Left colon (tissue), 2 donors: ENCODE results near the gene PRDM8. TPM values are rescaled to one million over a fixed set of nuclear protein-coding genes. Genes with fewer than 3 reads are reported as not detected.

Experiments
- ATAC-seq: fragments of 200-7000 bp; cut with Tn5 transposase; one replicate; pipeline ENCODE4 v1.9.1; 2020; ENCODE audit warnings: mild to moderate bottlenecking, moderate library complexity
- DNase-seq, 2 donors: peaks; one replicate each; pipeline ENCODE4 v3.0.0-alpha.2; 2020
- intact Hi-C, 2 donors: fragments of 100-400 bp; cut with DNase I in 1 of 2; cut with micrococcal nuclease in 1 of 2; formaldehyde crosslinking; loops; one replicate each; pipeline versions ENCODE4 v1.11.2 to v1.14.0; 2022; cut with DNase I, micrococcal nuclease
- total RNA-seq, 2 donors: library from RNA; stranded (reverse); fragmentation: NEBNext Ultra II Directional; extraction: Animal tissue kit (Norgen Biotek cat#: 25700); gene quantifications; one replicate each; pipeline ENCODE4 v1.2.1, GENCODE V29; 2021
- donor health status: DM: no; HTN: no; CAD: no.
- donor health status: DM: yes; HTN: yes; CAD: no.

The PRDM8 gene
- total RNA-seq, 2 donors from 2014 or later = 0.64 to 2.3 TPM

GRCh38 chr4:80213117-80213815 lies 16.0 kb downstream of the PRDM8 start:
- no peak for DNase-seq
- intact Hi-C loops = loop anchor here in 1 of 2 donors (10.0 kb wide), 1 partner anchor 1178 kb away; no protein-coding TSS in a partner anchor
- ATAC-seq = no peak

DNA sequence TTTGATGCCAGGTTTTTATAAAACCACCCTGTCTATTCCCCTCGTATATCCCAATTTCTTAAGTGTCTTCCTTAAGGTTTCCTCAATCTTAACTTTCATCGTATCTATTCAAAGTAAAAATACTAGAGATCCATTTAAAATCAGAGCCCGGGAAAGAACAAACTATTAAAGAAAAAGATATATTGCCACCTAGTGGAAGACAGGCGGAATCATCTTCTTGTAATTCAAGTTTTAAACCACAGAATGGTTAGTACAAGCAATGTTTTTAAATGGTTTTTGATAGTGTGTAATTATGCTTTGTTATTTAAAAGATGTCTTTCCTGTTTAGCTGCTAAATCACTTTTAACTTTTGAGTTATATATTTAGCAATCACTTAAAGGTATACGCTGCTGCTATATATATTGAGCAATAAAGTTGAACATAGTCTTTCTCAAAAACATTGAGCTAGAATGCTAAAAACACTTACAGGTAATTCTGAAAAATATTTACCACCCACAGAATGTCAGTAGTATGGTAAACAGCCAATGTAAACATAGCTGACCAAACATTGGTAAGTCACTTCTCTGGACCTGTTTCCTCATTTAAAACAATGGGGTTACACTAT lies 18.2 kb downstream of the PRDM8 start:
- intact Hi-C loops = loop anchor here in 1 of 2 donors (10.0 kb wide), 1 partner anchor 1181 kb away; no protein-coding TSS in a partner anchor
- ATAC-seq = no peak
- DNase-seq = no peak

DNA sequence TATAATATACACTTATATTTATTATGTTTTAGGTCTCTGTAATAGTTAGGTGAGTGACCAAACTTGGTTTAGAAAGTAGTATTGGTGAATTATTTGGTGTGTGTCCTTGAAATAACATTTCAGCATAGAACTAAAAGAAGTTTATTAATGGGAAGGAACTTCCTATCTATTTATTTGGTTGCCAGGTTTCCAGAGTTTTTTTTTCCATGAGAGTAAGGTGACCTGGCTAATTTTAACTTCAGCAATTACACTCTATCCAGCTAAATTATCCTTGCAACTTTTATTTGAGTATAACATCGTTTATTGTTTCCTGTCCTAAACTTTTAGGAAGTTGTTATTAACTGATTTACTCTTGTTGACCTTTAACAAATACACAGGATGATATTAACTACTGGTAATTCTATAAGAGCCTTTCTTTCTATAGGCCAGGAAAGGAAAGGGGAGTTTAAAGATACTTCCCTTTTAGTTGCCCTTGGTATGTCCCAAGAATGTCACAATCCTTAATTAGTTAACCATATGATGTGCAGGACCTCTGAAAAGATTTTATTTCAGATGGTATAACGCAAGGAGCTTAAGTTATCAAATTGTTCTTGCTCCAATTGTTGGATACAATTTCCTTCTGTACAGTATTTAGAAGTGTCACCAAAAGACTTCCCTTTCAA lies 18.9 kb downstream of the PRDM8 start:
- DNase-seq (no peak), ATAC-seq (no peak)
- intact Hi-C loops = loop anchor here in 1 of 2 donors (10.0 kb wide), 1 partner anchor 1181 kb away; no protein-coding TSS in a partner anchor

DNA sequence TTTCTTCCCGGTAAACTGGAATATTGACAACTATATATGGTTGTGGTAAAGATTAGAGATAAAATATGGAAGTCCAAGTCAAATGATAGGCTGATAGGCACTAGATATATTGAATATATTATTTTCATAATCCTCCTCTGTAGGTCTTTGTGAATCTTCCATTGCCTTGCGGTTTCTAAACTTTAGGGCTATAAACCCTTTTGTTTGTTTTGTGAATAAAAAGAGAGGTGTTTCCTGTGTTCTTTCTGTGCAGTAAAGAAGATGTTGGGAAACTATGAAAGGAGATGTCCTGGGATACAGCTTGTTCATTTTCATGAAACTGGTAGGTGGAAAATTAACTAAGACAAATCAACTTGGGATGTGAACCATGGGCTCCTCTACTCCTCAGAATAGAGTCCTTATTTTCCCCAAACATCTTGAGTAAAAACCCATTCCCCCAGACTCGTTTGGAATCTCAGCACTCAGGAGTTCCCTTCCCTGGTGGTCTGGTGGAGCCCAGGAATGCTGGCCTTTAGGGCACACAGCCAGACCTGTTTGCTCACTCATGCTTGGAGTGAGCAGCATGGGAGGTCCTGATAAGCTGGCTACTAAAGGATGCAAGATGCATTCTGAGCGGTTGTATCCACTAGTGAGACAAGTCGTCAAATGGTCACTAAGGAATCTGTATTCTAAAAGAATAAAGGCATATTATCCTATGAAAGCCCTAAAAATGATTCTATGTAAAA lies 22.2 kb downstream of the PRDM8 start:
- DNase-seq (no peak), ATAC-seq (no peak)
- intact Hi-C loops = loop anchor here in 1 of 2 donors (10.0 kb wide), 1 partner anchor 1185 kb away; no protein-coding TSS in a partner anchor

GRCh38 chr4:80220711-80221110 lies 23.4 kb downstream of the PRDM8 start:
- intact Hi-C loops = no loop called here

DNA sequence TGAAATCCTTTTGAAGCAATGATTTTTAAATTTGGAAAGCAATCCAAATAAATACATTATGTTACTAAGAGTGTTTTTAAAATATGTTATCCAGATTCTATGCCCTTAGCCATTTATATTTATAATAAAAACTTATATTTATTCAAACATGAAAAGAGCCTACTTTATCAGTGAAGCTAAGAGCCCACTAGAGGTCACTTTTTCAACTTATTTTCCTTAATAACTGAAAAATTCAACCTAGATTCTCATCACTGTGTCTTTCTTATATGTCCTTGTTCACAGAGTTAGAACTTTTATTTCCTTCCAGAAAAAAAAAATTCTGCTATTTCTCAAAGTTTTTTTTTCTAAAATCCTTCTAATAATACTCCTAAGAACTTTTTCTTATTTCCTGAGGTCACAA lies 23.9 kb downstream of the PRDM8 start:
- intact Hi-C loops = no loop called here
- ATAC-seq = no peak
- DNase-seq = no peak

More at GRCh38 chr4:80220711-80221110, 23.4 kb downstream of the PRDM8 start:
- no peak for DNase-seq
- no peak for ATAC-seq

- DNase-seq (no peak), ATAC-seq (no peak)
- intact Hi-C loops = no loop called here
These were observed 28.3 kb downstream of the PRDM8 start for GRCh38 chr4:80225595-80225994.

DNA sequence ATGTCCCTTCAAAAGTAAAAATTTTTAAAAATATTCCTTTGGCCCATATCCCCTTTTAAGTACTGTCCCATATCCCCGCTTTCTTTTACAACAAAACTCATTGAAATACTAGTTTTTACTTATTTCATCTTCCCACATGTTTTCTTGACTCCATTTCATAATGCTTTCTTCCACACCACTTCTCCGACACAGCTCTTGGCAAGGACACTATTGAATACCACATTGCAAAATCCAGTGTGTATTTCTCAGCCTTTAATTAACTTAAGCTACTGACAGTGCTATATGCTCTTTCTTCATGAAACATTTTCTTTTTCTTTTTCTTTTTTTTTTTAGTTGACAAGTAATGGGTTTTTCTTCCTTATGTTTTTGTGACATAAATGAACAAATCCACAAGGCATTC lies 28.8 kb downstream of the PRDM8 start:
- ATAC-seq = no peak

GRCh38 chr4:80228460-80228859 lies 31.2 kb downstream of the PRDM8 start:
- DNase-seq = no peak
- ATAC-seq = no peak
- intact Hi-C loops = no loop called here

More for the DNA sequence above, 28.8 kb downstream of the PRDM8 start:
- intact Hi-C loops = no loop called here
- no peak for DNase-seq

- intact Hi-C loops = no loop called here
- DNase-seq = no peak
- ATAC-seq = no peak
These were observed 31.8 kb downstream of the PRDM8 start for GRCh38 chr4:80229128-80229527.

DNA sequence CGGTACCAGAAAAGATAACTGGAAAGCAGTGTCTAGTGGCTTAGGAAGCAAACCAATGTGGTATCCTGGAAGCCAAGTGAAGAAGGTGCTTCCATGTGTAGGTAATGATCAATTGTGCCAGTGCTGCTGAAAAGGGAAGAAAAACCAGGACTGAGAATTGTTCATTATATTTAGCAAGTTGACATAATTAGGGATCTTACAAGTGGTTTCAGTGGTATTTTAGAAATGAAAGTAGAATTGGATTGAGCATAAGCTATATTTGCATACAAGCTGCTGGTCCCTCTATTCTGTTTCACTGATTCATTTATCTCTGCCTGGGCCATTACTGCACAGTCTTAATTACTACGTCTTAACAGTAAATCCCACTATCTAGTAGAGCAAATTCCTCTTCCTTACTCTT lies 32.3 kb downstream of the PRDM8 start:
- DNase-seq (no peak), ATAC-seq (no peak)
- intact Hi-C loops = no loop called here

- intact Hi-C loops = no loop called here
- DNase-seq = no peak
- ATAC-seq = no peak
These were observed 33.9 kb downstream of the PRDM8 start for GRCh38 chr4:80231180-80231579.

GRCh38 chr4:80232707-80233370 lies 35.5 kb downstream of the PRDM8 start:
- ATAC-seq (no peak), DNase-seq (no peak)
- intact Hi-C loops = no loop called here

DNA sequence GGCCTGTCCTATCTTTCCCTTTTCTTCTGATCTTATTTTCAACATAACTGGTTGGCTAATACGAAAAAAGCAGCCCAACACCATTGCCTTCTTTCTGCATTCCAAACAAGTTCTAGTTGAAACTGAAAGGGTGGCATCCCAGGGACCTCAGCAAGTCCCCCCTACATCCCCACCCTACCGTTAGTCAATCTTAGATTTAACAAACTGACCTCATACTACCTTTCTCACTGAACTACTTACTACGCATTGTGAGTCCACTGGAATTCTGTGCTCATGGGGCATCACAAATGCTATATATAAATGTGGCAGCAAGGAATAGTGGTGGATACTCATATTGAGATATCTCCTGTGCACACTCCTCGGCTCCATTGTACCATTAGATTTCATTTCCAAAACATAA lies 36.1 kb downstream of the PRDM8 start:
- ATAC-seq (no peak), DNase-seq (no peak)
- intact Hi-C loops = no loop called here

- DNase-seq (no peak), ATAC-seq (no peak)
- intact Hi-C loops = no loop called here
These were observed 38.1 kb downstream of the PRDM8 start for GRCh38 chr4:80235451-80235850.

DNA sequence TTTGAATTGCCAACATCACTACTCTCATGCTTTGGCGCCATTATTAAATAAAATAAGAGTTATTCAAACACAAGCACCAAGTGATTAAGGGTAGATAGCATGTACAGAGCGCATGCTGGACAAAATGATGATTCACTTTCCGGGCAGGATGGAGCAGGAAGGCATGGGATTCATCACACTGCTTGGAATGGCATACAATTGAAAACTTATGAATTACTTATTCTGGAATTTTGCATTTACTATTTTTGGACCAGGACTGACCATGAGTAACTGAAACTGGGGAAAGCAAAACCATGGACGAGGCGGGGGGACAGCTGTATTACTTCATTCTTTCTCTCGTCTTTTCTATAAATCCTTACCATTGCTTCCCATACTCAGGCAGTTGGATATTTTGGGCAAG lies 40.7 kb downstream of the PRDM8 start:
- no peak for ATAC-seq
- intact Hi-C loops = no loop called here
- DNase-seq = no peak

DNA sequence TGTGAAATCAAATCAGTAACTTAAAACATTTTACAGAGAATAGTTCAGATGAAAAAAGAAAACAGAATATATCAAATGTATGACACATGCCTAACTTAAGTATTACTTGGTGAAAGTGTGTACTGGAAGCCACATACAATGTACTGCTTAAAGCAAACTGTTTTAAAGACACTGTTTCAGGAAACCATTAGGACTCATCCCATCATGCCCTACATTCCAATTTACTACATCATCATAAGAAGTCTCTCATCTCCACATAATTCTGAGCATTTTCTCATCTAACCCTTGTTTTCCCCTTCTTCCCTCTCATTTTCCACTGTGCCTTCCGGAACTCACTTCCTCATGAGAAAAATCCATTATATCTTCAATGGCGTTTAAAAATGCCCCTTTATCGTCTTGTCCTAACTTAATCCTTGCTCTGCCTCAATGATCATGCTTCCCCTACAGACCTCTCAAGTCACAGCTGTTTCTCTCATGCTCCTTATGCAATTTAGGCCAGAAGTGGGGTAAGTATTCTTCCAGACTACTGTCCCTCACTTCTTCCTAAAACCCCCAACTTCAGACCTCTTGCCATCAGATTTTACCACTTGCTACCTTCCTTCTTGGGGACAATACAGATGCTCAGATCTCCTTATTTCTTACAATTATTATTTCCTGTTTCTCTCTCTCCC lies 42.3 kb downstream of the PRDM8 start:
- ATAC-seq = no peak
- intact Hi-C loops = no loop called here
- DNase-seq = no peak

- intact Hi-C loops = no loop called here
- no peak for DNase-seq
- ATAC-seq = no peak
These were observed 43.7 kb downstream of the PRDM8 start for GRCh38 chr4:80240976-80241375.
